GM12891 (cell line): Measurements from ENCODE around the gene SUPT6H.

Experiments used
- DNase-seq: peaks from one replicate; pipeline ENCODE4 v3.0.0; 2011; ENCODE audit warnings: low spot score; ENCODE audit not compliant: insufficient read length
- FAIRE-seq: peaks from 2 replicates; lab custom pipeline; 2011; peaks lifted over from hg19 to GRCh38; lab: Jason Lieb, UNC
- PAX5 ChIP-seq: IDR thresholded peaks from 2 replicates; pipeline ENCODE4 v1.6.1; 2011; ENCODE audit warnings: low read length, moderate library complexity, mild to moderate bottlenecking; ENCODE audit not compliant: insufficient read depth, severe bottlenecking
- POLR2A ChIP-seq: IDR thresholded peaks from 2 replicates; pipeline ENCODE4 v1.6.1; 2011; ENCODE audit warnings: low read depth, low read length, control low read depth
- POLR2AphosphoS5 ChIP-seq: IDR thresholded peaks from 2 replicates; pipeline ENCODE4 v1.6.1; 2011; ENCODE audit warnings: low read depth, low read length, control low read depth
- POU2F2 ChIP-seq: IDR thresholded peaks from 2 replicates; pipeline ENCODE4 v1.6.1; 2011; ENCODE audit warnings: low read depth, mild to moderate bottlenecking, control low read depth, low read length, moderate library complexity
- SPI1 ChIP-seq: IDR thresholded peaks from 2 replicates; pipeline ENCODE4 v1.6.1; 2011; ENCODE audit warnings: low read depth, low read length, control low read depth
- TAF1 ChIP-seq: IDR thresholded peaks from 2 replicates; pipeline ENCODE4 v1.6.1; 2011; ENCODE audit warnings: low read depth, low read length, control low read depth

SUPT6H gene

GRCh38 chr17:28675490-28675889 is 13.5 kb downstream of the SUPT6H start:
- FAIRE-seq (no peak), DNase-seq (no peak)
- TF ChIP-seq POLR2AphosphoS5 (no peak), PAX5 (no peak), TAF1 (no peak), POLR2A (no peak), SPI1 (no peak), POU2F2 (no peak)

GRCh38 chr17:28675980-28676379 is 14.0 kb downstream of the SUPT6H start:
- TF ChIP-seq SPI1 (no peak), POU2F2 (no peak), POLR2AphosphoS5 (no peak), TAF1 (no peak), PAX5 (no peak)

GRCh38 chr17:28682655-28683054 is 20.6 kb downstream of the SUPT6H start:
- no peak for TF ChIP-seq POLR2AphosphoS5
- no peak for TF ChIP-seq TAF1
- no peak for TF ChIP-seq POLR2A
- TF ChIP-seq SPI1 = no peak
- TF ChIP-seq PAX5 = no peak
- TF ChIP-seq POU2F2 = no peak
- DNase-seq (no peak), FAIRE-seq (no peak)

More at GRCh38 chr17:28675980-28676379, 14.0 kb downstream of the SUPT6H start:
- FAIRE-seq (no peak), DNase-seq (no peak)

GRCh38 chr17:28684963-28685362 is 23.0 kb downstream of the SUPT6H start:
- FAIRE-seq = no peak
- TF ChIP-seq PAX5 (no peak), POLR2AphosphoS5 (no peak), TAF1 (no peak), POU2F2 (no peak), SPI1 (no peak), POLR2A (no peak)
- no peak for DNase-seq

- TF ChIP-seq PAX5 (no peak), POU2F2 (no peak), SPI1 (no peak), POLR2A (no peak), POLR2AphosphoS5 (no peak), TAF1 (no peak)
- FAIRE-seq = no peak
- DNase-seq = no peak
These were observed 23.4 kb downstream of the SUPT6H start for GRCh38 chr17:28685366-28685765.

GRCh38 chr17:28686296-28686695 is 24.3 kb downstream of the SUPT6H start:
- TF ChIP-seq PAX5 (no peak), TAF1 (no peak), POU2F2 (no peak), POLR2AphosphoS5 (no peak), SPI1 (no peak), POLR2A (no peak)
- DNase-seq (no peak), FAIRE-seq (no peak)

GRCh38 chr17:28688481-28688880 is 26.5 kb downstream of the SUPT6H start:
- DNase-seq (no peak), FAIRE-seq (no peak)
- TF ChIP-seq PAX5 (no peak), SPI1 (no peak), POU2F2 (no peak), POLR2A (no peak), TAF1 (no peak), POLR2AphosphoS5 (no peak)

- no peak for FAIRE-seq
- no peak for DNase-seq
- TF ChIP-seq SPI1 (no peak), POLR2A (no peak), PAX5 (no peak), POU2F2 (no peak), POLR2AphosphoS5 (no peak), TAF1 (no peak)
These were observed 27.0 kb downstream of the SUPT6H start for GRCh38 chr17:28689011-28689410.

- TF ChIP-seq TAF1 (no peak), POLR2A (no peak), POLR2AphosphoS5 (no peak), POU2F2 (no peak), PAX5 (no peak), SPI1 (no peak)
These were observed 31.9 kb downstream of the SUPT6H start for GRCh38 chr17:28693869-28694268.

GRCh38 chr17:28698253-28698941 is 36.4 kb downstream of the SUPT6H start:
- TF ChIP-seq POLR2AphosphoS5 = 0 out of 2 replicates have a peak, but pooled peaks have one; percentile 39
- 0 out of 2 replicates have a peak, but pooled peaks have one; percentile 11 for TF ChIP-seq SPI1
- TF ChIP-seq PAX5 = no peak
- no peak for TF ChIP-seq POU2F2
- no peak for TF ChIP-seq TAF1
- no peak for TF ChIP-seq POLR2A
- DNase-seq (no peak), FAIRE-seq (no peak)

More at GRCh38 chr17:28693869-28694268, 31.9 kb downstream of the SUPT6H start:
- FAIRE-seq = no peak
- DNase-seq = no peak
